Measurements from ENCODE around the gene ZBED4.

GRCh38 chr22:49873228-49873940 is 19.7 kb downstream of the ZBED4 start:
- TF ChIP-seq, protein P1, sequence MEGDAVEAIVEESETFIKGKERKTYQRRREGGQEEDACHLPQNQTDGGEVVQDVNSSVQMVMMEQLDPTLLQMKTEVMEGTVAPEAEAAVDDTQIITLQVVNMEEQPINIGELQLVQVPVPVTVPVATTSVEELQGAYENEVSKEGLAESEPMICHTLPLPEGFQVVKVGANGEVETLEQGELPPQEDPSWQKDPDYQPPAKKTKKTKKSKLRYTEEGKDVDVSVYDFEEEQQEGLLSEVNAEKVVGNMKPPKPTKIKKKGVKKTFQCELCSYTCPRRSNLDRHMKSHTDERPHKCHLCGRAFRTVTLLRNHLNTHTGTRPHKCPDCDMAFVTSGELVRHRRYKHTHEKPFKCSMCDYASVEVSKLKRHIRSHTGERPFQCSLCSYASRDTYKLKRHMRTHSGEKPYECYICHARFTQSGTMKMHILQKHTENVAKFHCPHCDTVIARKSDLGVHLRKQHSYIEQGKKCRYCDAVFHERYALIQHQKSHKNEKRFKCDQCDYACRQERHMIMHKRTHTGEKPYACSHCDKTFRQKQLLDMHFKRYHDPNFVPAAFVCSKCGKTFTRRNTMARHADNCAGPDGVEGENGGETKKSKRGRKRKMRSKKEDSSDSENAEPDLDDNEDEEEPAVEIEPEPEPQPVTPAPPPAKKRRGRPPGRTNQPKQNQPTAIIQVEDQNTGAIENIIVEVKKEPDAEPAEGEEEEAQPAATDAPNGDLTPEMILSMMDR (conservative IDR thresholded peaks at IDR 0.05; ENCODE audit: low read depth, low read length): no peak
- TF ChIP-seq EZH2 (IDR thresholded peaks at IDR 0.05; ENCODE audit: borderline replicate concordance, low read depth, low read length, poor library complexity, severe bottlenecking): no peak

All from A673 (cell line).